Pancreas (tissue), 10 donors: Measurements from ENCODE around the gene CDKL1. TPM values are rescaled to one million over a fixed set of nuclear protein-coding genes. Genes with fewer than 3 reads are reported as not detected.
A peak's percentile ranks its signal among the peaks of the same experiment; 100 is the strongest.

Source experiments
- ATAC-seq, 4 donors: fragments of 200-7000 bp; cut with Tn5 transposase; one replicate each; pipeline versions ENCODE4 v1.8.0 to v1.9.1; 2020; ENCODE audit warnings: mild to moderate bottlenecking in 4 of 4, moderate library complexity in 4 of 4
- DNase-seq, 6 donors: peaks; one replicate each; pipeline ENCODE4 v3.0.0-alpha.2; 2020
- FAIRE-seq: peaks from 2 replicates; lab custom pipeline; 2012; peaks lifted over from hg19 to GRCh38; lab: Jason Lieb, UNC
- H3K27ac ChIP-seq, 4 donors: fragments of 200-600 bp; sonication (generic); 1 replicate in 3 of 4; 2 replicates in 1 of 4; pipeline versions ENCODE4 v1.5.0 to v1.8.0; 2020
- H3K27me3 ChIP-seq, 4 donors: fragments of 200-600 bp; one replicate each; pipeline ENCODE4 v1.8.0; 2021
- H3K36me3 ChIP-seq, 3 donors: fragments of 200-600 bp; sonication (generic) in 1 of 3; one replicate each; pipeline versions ENCODE4 v1.5.0 to v1.8.0; 2020 to 2021
- H3K4me1 ChIP-seq, 3 donors: fragments of 200-600 bp; one replicate each; pipeline ENCODE4 v1.8.0; 2021
- H3K4me3 ChIP-seq, 4 donors: fragments of 200-600 bp; sonication (generic) in 2 of 4; one replicate each; pipeline versions ENCODE4 v1.5.0 to v1.8.0; 2020 to 2021
- H3K9me3 ChIP-seq, 4 donors: fragments of 200-600 bp; one replicate each; pipeline ENCODE4 v1.8.0; 2021
- WGBS, 2 donors: extraction: QIAGEN DNeasy Blood & Tissue Kit; methylation state at CpG; one replicate each; pipeline ENCODE4 v1.1.7; 2013; 5-methylcytosine and 5-hydroxymethylcytosine counted together
- intact Hi-C, 3 donors: fragments of 100-400 bp; cut with DNase I; formaldehyde crosslinking; loops; one replicate each; pipeline versions ENCODE4 v1.11.1 to v1.14.2; 2022
- polyA plus RNA-seq, 2 donors: library from polyadenylated mRNA; stranded (reverse); fragments of 200-250 nt; gene quantifications; one replicate each; pipeline ENCODE4 v1.2.3, GENCODE V29; 2013
- total RNA-seq, 6 donors: library from RNA; stranded (reverse); fragmentation: NEBNext Ultra II Directional in 4 of 6; extraction: Animal tissue kit (Norgen Biotek cat#: 25700) in 4 of 6; gene quantifications; one replicate each; pipeline versions ENCODE4 v1.2.1 to v1.2.4, GENCODE V29; 2021 to 2023
- TF ChIP-seq, protein P1 (sequence below), 4 donors: fragments of 200-600 bp; sonication (generic) in 3 of 4; IDR thresholded peaks; one replicate each; pipeline versions ENCODE4 v1.5.0 to v1.8.0; 2021; ENCODE audit warnings: antibody characterized with exemption in 4 of 4
- donor health status: healthy with polysubstance abuse.
- donor health status: DM: no; HTN: no; CAD: no; lungs with moderate emphysema.
- donor health status: DM: no; HTN: no; CAD: no.
- donor health status: control.
- donor health status: control.
- donor health status: Bipolar disorder and iron deficiency.
- donor health status: DM: yes; HTN: yes; CAD: no.
- donor health status: DM: no; HTN: no; CAD: no.
- donor health status: DM: no; HTN: no; CAD: no.
- donor health status: DM: yes; HTN: yes; CAD: no.

CDKL1 gene
- total and polyA plus RNA-seq, 8 donors: 0.56 to 5.5 (median 3.7) TPM

- intact Hi-C loops: loop anchor here in 1 of 3 donors (10.0 kb wide), 1 partner anchor 462 kb away; no protein-coding TSS in a partner anchor
- no peak for DNase-seq
- WGBS, 2 donors: 0 to 2% methylated on average over 18 of the region's 18 CpGs
Measured at GRCh38 chr14:50312734-50313054, 84.0 kb downstream of the CDKL1 start.

GRCh38 chr14:50311972-50312733, 84.5 kb downstream of the CDKL1 start, which contains the start of the genes DMAC2L and L2HGDH:
Gene DMAC2L, plus strand, starts transcription at chr14:50312324. Its CDS starts 9,164 bp downstream, at chr14:50321488.
Gene L2HGDH, minus strand, starts transcription at chr14:50312229. Its CDS starts 79 bp downstream, at chr14:50312150.
- FAIRE-seq: no peak
- H3K27ac ChIP-seq: peak within 1 kb of the TSS; percentile 83 to 91 (median 89)
- 0 to 1% methylated on average over 53 to 83 of the region's 83 CpGs for WGBS, 2 donors

More at GRCh38 chr14:50312734-50313054, 84.0 kb downstream of the CDKL1 start:
- FAIRE-seq (no peak), ATAC-seq (peak; percentile 3 to 20 (median 15))
- Histone ChIP-seq H3K27me3 (no peaks in the 10 kb centered on the region), H3K4me3 (peak overlapping the region; percentile 51 to 93 (median 78)), H3K9me3 (no peaks in the 10 kb centered on the region), H3K27ac (peak overlapping the region; percentile 83 to 91 (median 89)), H3K36me3 (no peaks in the 10 kb centered on the region), H3K4me1 (peaks cover 8 to 13% (median 10%) of the 10 kb centered on the region in 3 donors)
- TF ChIP-seq, protein P1, sequence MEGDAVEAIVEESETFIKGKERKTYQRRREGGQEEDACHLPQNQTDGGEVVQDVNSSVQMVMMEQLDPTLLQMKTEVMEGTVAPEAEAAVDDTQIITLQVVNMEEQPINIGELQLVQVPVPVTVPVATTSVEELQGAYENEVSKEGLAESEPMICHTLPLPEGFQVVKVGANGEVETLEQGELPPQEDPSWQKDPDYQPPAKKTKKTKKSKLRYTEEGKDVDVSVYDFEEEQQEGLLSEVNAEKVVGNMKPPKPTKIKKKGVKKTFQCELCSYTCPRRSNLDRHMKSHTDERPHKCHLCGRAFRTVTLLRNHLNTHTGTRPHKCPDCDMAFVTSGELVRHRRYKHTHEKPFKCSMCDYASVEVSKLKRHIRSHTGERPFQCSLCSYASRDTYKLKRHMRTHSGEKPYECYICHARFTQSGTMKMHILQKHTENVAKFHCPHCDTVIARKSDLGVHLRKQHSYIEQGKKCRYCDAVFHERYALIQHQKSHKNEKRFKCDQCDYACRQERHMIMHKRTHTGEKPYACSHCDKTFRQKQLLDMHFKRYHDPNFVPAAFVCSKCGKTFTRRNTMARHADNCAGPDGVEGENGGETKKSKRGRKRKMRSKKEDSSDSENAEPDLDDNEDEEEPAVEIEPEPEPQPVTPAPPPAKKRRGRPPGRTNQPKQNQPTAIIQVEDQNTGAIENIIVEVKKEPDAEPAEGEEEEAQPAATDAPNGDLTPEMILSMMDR (IDR thresholded peaks at IDR 0.05): no peak

DNA sequence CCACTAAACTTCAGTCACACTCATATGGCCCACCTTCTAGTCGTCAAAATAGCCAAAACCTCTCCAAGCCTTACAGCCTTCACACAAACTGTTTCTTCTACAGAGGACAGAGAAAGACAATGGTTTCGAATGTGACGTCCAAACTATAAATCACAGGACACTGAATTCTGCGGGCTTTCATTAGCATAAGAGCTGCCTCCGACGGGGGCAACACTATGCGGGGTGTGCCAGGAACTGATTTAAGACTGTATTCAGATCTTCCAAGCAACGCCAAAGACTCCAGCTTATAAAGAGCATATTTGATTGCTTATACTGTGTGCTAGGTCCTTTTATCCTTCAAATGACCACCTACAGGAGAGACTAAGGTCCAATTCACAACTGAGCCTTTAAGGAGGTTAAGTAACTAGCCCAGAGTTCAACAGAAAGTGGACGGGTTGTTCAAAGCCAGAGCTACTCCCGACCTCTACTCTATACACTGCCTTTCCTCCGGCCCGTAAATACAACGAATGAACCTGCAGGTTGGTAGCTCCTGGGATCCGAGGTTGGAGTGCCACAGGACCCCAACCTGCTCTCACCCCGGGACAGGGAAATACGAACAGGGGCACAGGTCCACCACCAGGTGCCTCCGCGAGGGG, 85.2 kb downstream of the CDKL1 start:
- ATAC-seq (peak in 1 of 4 donors; percentile 1), DNase-seq (no peak), FAIRE-seq (no peak)
- H3K4me3 ChIP-seq: peak overlapping the region; percentile 51 to 93 (median 78)
- peak overlapping the region; percentile 83 to 91 (median 89) for H3K27ac ChIP-seq
- no peaks in the 10 kb centered on the region for H3K36me3 ChIP-seq
- intact Hi-C loops: loop anchor here in 1 of 3 donors (10.0 kb wide), 1 partner anchor 463 kb away; no protein-coding TSS in a partner anchor
- H3K9me3 ChIP-seq: no peaks in the 10 kb centered on the region
- 2% methylated on average over 18 of the region's 18 CpGs for WGBS, 2 donors
- TF ChIP-seq, protein P1 (IDR thresholded peaks at IDR 0.05): peak in 1 of 4 donors; percentile 18
- H3K4me1 ChIP-seq: peaks cover 8 to 13% (median 10%) of the 10 kb centered on the region in 3 donors
- no peaks in the 10 kb centered on the region for H3K27me3 ChIP-seq

More at GRCh38 chr14:50311972-50312733, 84.5 kb downstream of the CDKL1 start, which contains the start of the genes DMAC2L and L2HGDH:
- Histone ChIP-seq H3K9me3 (no peaks in the 10 kb centered on the region), H3K36me3 (no peaks in the 10 kb centered on the region), H3K27me3 (no peaks in the 10 kb centered on the region), H3K4me1 (peaks cover 8 to 13% (median 10%) of the 10 kb centered on the region in 3 donors), H3K4me3 (peak within 1 kb of the TSS; percentile 51 to 93 (median 78))
- ATAC-seq (peak; percentile 96 to 99 (median 97)), DNase-seq (peak; percentile 93 to 96 (median 94))
- TF ChIP-seq, protein P1 (IDR thresholded peaks at IDR 0.05): peak in 3 of 4 donors; percentile 39 to 60 (median 43)
- intact Hi-C loops: loop anchor here in 1 of 3 donors (10.0 kb wide), 1 partner anchor 463 kb away; no protein-coding TSS in a partner anchor

DNA sequence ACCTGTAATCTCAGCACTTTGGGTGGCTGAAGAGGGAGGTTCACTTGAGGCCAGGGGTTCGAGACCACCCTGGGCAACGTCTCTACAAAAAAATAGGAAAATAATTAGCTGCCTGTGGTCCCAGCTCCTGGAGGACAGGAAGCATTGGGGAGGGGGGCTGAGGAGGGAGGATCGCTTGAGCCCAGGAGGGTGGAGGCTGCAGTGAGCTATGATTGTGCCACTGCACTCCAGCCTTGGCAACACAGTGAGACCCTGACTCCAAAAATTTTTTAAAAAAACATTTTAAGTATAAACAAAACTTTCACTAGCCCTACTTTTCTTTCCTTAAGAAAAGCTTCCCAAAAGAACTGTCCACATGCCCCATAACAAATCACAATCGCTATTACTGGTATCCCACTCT, 86.2 kb downstream of the CDKL1 start:
- intact Hi-C loops: loop anchor here in 1 of 3 donors (10.0 kb wide), 1 partner anchor 464 kb away; no protein-coding TSS in a partner anchor
- no peak for DNase-seq
- H3K4me3 ChIP-seq: no peak overlapping the region

More for the DNA sequence above, 86.2 kb downstream of the CDKL1 start:
- H3K27ac ChIP-seq: no peak overlapping the region
- peaks cover 8 to 13% (median 10%) of the 10 kb centered on the region in 3 donors for H3K4me1 ChIP-seq
- TF ChIP-seq, protein P1 (IDR thresholded peaks at IDR 0.05): no peak
- H3K27me3 ChIP-seq: no peaks in the 10 kb centered on the region
- ATAC-seq (no peak), FAIRE-seq (no peak)
- H3K36me3 ChIP-seq: no peaks in the 10 kb centered on the region
- H3K9me3 ChIP-seq: no peaks in the 10 kb centered on the region
- 89 to 94% methylated on average over 4 of the region's 4 CpGs for WGBS, 2 donors
